ENCODE data around the gene DDX24.

The DDX24 gene

DNA sequence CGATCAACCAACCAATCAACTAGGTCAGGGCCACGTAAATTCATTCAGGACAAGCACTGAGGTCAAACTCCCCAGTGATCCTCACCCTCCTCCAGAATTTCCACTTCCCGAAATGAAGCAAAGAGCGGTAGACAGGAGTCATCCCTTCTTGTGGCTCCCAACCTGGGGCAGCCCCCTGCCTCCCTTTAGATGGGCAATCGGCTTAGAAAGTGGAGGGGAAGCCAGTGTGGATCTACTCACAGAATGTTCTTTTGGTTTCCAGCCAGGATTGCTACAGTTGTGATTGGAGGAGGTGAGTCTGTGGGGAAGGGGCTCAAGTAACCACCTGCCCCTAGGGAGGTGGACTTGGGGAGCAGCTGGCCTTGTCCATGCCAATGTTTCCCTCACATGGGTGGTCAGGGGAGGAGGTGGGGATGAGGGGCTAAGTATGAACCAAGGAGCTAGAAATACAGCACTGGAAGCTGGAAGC lies 33.6 kb upstream of the DDX24 start:
- TF ChIP-seq YY1 (IDR thresholded peaks at IDR 0.05; ENCODE audit: low read depth) (no peak), TAF1 (IDR thresholded peaks at IDR 0.05; ENCODE audit: low read depth) (no peak), CEBPB (IDR thresholded peaks at IDR 0.05) (no peak), EP300 (IDR thresholded peaks at IDR 0.05; ENCODE audit: borderline replicate concordance) (no peak), ZBTB7A (IDR thresholded peaks at IDR 0.05; ENCODE audit: low read depth) (no peak), EGR1 (IDR thresholded peaks at IDR 0.05) (no peak), CREB1 (IDR thresholded peaks at IDR 0.05; ENCODE audit: low read depth) (no peak), USF1 (IDR thresholded peaks at IDR 0.05) (no peak), RAD21 (IDR thresholded peaks at IDR 0.05; ENCODE audit: low read depth) (no peak), FOXM1 (IDR thresholded peaks at IDR 0.05; ENCODE audit: borderline replicate concordance, low read depth) (no peak), NFIC (IDR thresholded peaks at IDR 0.05) (no peak), TCF12 (IDR thresholded peaks at IDR 0.05; ENCODE audit: low read depth) (no peak), TEAD4 (IDR thresholded peaks at IDR 0.05) (no peak), MAX (IDR thresholded peaks at IDR 0.05) (no peak)
- TF ChIP-seq, protein P1, sequence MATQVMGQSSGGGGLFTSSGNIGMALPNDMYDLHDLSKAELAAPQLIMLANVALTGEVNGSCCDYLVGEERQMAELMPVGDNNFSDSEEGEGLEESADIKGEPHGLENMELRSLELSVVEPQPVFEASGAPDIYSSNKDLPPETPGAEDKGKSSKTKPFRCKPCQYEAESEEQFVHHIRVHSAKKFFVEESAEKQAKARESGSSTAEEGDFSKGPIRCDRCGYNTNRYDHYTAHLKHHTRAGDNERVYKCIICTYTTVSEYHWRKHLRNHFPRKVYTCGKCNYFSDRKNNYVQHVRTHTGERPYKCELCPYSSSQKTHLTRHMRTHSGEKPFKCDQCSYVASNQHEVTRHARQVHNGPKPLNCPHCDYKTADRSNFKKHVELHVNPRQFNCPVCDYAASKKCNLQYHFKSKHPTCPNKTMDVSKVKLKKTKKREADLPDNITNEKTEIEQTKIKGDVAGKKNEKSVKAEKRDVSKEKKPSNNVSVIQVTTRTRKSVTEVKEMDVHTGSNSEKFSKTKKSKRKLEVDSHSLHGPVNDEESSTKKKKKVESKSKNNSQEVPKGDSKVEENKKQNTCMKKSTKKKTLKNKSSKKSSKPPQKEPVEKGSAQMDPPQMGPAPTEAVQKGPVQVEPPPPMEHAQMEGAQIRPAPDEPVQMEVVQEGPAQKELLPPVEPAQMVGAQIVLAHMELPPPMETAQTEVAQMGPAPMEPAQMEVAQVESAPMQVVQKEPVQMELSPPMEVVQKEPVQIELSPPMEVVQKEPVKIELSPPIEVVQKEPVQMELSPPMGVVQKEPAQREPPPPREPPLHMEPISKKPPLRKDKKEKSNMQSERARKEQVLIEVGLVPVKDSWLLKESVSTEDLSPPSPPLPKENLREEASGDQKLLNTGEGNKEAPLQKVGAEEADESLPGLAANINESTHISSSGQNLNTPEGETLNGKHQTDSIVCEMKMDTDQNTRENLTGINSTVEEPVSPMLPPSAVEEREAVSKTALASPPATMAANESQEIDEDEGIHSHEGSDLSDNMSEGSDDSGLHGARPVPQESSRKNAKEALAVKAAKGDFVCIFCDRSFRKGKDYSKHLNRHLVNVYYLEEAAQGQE (IDR thresholded peaks at IDR 0.05; ENCODE audit: low read depth) = no peak

DNA sequence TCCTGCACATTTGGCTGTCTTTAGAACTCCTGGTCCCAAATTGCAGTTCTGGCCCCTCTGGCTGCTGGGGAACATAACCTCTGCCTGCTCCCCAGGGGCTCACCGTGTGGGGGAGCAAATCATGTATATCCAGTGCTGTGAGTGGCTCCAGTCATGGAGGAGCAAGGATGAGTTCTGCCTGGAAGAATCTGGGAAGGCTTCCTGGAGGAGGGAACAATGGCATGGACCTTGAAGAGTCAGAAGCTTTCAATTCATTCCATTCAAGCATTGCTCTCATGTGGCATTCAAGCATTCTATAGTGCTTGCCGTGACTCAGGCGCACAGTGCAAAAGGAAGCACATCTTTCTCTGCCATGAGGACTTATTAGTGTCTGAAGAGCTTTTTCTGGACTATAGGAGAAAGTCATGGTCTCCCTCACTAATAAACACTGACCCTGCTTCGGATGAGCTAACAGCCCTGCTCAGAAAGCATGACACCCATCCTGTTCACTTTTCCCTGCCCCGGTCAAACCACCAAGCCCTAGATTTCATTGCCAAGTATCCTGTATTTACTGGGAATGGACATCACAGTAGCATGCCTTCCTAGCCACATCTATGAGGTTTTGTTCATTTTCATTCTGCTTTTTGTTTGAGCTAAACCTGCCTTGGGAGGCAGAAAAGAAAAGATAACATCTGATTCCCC lies 33.0 kb upstream of the DDX24 start:
- TF ChIP-seq CEBPB (IDR thresholded peaks at IDR 0.05) (no peak), USF1 (IDR thresholded peaks at IDR 0.05) (no peak)

DNA sequence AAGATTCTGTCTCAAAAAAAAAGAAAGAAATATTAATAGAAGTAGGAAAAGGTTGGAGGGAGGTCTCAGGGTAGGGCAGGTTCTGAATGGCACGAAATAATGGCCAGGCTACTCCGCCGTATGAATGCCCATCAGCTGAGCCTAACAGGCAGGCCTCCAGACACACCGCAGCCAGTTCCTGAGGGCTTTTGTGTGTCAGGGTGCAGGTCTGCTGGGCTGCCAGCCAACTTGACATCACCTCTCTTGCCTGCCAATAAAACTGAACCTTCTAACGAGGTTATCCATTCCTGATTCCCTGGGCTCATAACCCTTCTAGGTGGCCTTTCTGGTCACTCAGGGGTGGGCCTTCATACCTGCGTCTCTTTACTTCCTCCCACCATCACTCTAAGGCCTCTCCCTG lies 32.5 kb upstream of the DDX24 start:
- no peak for TF ChIP-seq ZBTB7A (IDR thresholded peaks at IDR 0.05; ENCODE audit: low read depth)
- TF ChIP-seq YY1 (IDR thresholded peaks at IDR 0.05; ENCODE audit: low read depth) = no peak
- TF ChIP-seq, protein P1 (IDR thresholded peaks at IDR 0.05; ENCODE audit: low read depth) = no peak
- no peak for TF ChIP-seq CREB1 (IDR thresholded peaks at IDR 0.05; ENCODE audit: low read depth)
- no peak for TF ChIP-seq USF1 (IDR thresholded peaks at IDR 0.05)
- TF ChIP-seq TEAD4 (IDR thresholded peaks at IDR 0.05) = no peak
- TF ChIP-seq MAX (IDR thresholded peaks at IDR 0.05) = no peak
- no peak for TF ChIP-seq TCF12 (IDR thresholded peaks at IDR 0.05; ENCODE audit: low read depth)
- no peak for TF ChIP-seq FOXM1 (IDR thresholded peaks at IDR 0.05; ENCODE audit: borderline replicate concordance, low read depth)
- no peak for TF ChIP-seq CEBPB (IDR thresholded peaks at IDR 0.05)
- TF ChIP-seq NFIC (IDR thresholded peaks at IDR 0.05) = no peak

DNA sequence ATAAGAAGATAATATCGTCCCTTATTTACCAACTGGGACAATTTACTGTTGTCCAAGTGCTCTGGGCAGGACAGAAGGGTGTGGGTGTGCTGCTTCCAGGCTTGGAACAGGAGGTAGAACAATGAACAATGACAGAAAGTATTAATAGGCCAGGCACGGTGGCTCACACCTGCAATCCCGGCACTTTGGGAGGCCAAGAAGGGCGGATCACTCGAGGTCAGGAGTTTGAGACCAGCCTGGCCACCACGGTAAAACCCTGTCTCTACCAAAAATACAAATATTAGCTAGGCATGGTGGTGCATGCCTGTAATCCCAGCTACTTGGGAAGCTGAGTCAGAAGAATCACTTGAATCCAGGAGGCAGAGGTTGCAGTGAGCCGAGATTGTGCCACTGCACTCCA lies 32.1 kb upstream of the DDX24 start:
- TF ChIP-seq FOXM1 (IDR thresholded peaks at IDR 0.05; ENCODE audit: borderline replicate concordance, low read depth) (no peak), EGR1 (IDR thresholded peaks at IDR 0.05) (no peak), TEAD4 (IDR thresholded peaks at IDR 0.05) (no peak), CEBPB (IDR thresholded peaks at IDR 0.05) (no peak), CREB1 (IDR thresholded peaks at IDR 0.05; ENCODE audit: low read depth) (no peak), TCF12 (IDR thresholded peaks at IDR 0.05; ENCODE audit: low read depth) (no peak), YY1 (IDR thresholded peaks at IDR 0.05; ENCODE audit: low read depth) (no peak), RAD21 (IDR thresholded peaks at IDR 0.05; ENCODE audit: low read depth) (no peak), USF1 (IDR thresholded peaks at IDR 0.05) (no peak)
- TF ChIP-seq, protein P1 (IDR thresholded peaks at IDR 0.05; ENCODE audit: low read depth) = no peak

Measured in Ishikawa (cell line).